Epithelial cell of esophagus (primary cell): Measurements from ENCODE around the gene RASSF3.

Experiments used
- DNase-seq: peaks from one replicate; pipeline ENCODE4 v3.0.0; 2010; ENCODE audit warnings: low read depth
- H3K4me3 ChIP-seq: 2 replicates; pipeline ENCODE4 v1.5.1; 2011; ENCODE audit warnings: mild to moderate bottlenecking, low read length, control low read depth
- TF ChIP-seq, protein P1 (sequence below): IDR thresholded peaks from 2 replicates; pipeline ENCODE4 v1.5.1; 2011; ENCODE audit warnings: low read depth, mild to moderate bottlenecking, low read length, control low read depth, inconsistent platforms; ENCODE audit not compliant: insufficient read depth; ENCODE audit errors: missing control alignments

The RASSF3 gene

GRCh38 chr12:64733857-64734256 lies 123.6 kb downstream of the RASSF3 start:
- DNase-seq: peak; percentile 94
- TF ChIP-seq, protein P1, sequence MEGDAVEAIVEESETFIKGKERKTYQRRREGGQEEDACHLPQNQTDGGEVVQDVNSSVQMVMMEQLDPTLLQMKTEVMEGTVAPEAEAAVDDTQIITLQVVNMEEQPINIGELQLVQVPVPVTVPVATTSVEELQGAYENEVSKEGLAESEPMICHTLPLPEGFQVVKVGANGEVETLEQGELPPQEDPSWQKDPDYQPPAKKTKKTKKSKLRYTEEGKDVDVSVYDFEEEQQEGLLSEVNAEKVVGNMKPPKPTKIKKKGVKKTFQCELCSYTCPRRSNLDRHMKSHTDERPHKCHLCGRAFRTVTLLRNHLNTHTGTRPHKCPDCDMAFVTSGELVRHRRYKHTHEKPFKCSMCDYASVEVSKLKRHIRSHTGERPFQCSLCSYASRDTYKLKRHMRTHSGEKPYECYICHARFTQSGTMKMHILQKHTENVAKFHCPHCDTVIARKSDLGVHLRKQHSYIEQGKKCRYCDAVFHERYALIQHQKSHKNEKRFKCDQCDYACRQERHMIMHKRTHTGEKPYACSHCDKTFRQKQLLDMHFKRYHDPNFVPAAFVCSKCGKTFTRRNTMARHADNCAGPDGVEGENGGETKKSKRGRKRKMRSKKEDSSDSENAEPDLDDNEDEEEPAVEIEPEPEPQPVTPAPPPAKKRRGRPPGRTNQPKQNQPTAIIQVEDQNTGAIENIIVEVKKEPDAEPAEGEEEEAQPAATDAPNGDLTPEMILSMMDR: no peak
- H3K4me3 ChIP-seq: no peak overlapping the region

DNA sequence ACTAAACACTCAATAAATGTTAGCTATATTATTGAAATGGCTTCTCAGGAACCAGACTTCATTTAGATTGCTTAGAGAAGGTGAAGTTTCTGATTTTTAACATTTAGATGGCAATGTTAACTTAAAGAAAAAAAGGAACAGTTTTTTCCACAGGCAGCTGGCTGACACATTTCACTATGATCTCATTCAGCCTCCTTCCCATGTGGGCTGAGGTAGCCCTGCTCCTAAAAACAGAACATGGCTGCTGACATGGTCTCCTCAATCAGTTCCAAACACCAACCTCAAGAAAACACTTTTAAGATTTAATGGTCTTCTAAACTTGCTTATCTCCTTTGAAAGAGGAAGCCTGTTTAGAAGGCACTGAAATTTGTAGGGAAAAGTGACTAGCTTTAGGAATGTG lies 125.1 kb downstream of the RASSF3 start:
- TF ChIP-seq, protein P1: no peak

GRCh38 chr12:64736771-64737170 lies 126.5 kb downstream of the RASSF3 start:
- DNase-seq: peak; percentile 60
- no peak overlapping the region for H3K4me3 ChIP-seq
- TF ChIP-seq, protein P1: no peak

More for the DNA sequence above, 125.1 kb downstream of the RASSF3 start:
- no peak for DNase-seq
- H3K4me3 ChIP-seq: no peak overlapping the region

DNA sequence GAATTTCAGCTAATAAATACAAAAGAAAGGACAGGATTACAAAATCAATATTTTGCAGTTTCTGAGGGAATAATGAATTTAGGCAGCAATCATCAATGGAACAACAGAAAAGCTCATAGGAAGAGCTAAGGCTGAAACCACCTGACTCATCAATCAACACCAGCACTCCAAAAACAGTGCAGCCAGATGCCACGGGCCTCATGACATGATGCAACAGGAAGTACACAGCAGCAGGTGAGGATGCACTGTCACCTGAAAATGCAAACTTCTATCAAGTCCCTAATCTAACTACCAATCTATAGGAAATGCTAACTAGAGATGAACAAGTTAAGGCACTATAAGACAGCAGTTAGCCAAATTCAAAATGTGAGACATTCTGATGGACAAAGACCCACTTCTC lies 127.2 kb downstream of the RASSF3 start:
- TF ChIP-seq, protein P1: no peak
- peak; percentile 77 for DNase-seq
- H3K4me3 ChIP-seq: no peak overlapping the region

- DNase-seq: no peak
- TF ChIP-seq, protein P1: no peak
- no peak overlapping the region for H3K4me3 ChIP-seq
These were observed 129.5 kb downstream of the RASSF3 start for GRCh38 chr12:64739778-64740177.

GRCh38 chr12:64740646-64741045 lies 130.4 kb downstream of the RASSF3 start:
- H3K4me3 ChIP-seq: no peak overlapping the region
- TF ChIP-seq, protein P1: no peak

GRCh38 chr12:64742416-64742815 lies 132.1 kb downstream of the RASSF3 start:
- no peak for DNase-seq

More at GRCh38 chr12:64740646-64741045, 130.4 kb downstream of the RASSF3 start:
- no peak for DNase-seq

More at GRCh38 chr12:64742416-64742815, 132.1 kb downstream of the RASSF3 start:
- no peak overlapping the region for H3K4me3 ChIP-seq
- TF ChIP-seq, protein P1: no peak
